HFFc6 (cell line): ENCODE measurements around the gene SH3D21. TPM values are rescaled to one million over a fixed set of nuclear protein-coding genes. Genes with fewer than 3 reads are reported as not detected.

Experiments
- DNase-seq: peaks from one replicate; pipeline ENCODE4 v3.0.0-alpha.2; 2018
- H3K27ac Mint-ChIP-seq: 2 replicates; pipeline ENCODE4 v1.8.0; 2020; ENCODE audit warnings: mild to moderate bottlenecking, mixed read lengths
- H3K27me3 Mint-ChIP-seq: 2 replicates; pipeline ENCODE4 v1.8.0; 2021; ENCODE audit warnings: mild to moderate bottlenecking, moderate library complexity, mixed read lengths; ENCODE audit not compliant: insufficient read depth
- H3K36me3 Mint-ChIP-seq: 2 replicates; pipeline ENCODE4 v1.8.0; 2021; ENCODE audit warnings: low read depth, mixed read lengths
- H3K4me1 Mint-ChIP-seq: 2 replicates; pipeline ENCODE4 v1.8.0; 2020; ENCODE audit warnings: low read depth, mixed read lengths
- H3K4me3 Mint-ChIP-seq: 2 replicates; pipeline ENCODE4 v1.8.0; 2020; ENCODE audit warnings: mild to moderate bottlenecking, moderate library complexity, mixed read lengths
- H3K9me3 Mint-ChIP-seq: 2 replicates; pipeline ENCODE4 v1.8.0; 2020; ENCODE audit warnings: mild to moderate bottlenecking, mixed read lengths
- total RNA-seq, 6 experiments: library from RNA; stranded (reverse); fragmentation: NEBNext Ultra II Directional; extraction: Animal tissue kit (Norgen Biotek cat#: 25700); gene quantifications; 2 replicates in 1 of 6; 3 replicates in 5 of 6; pipeline ENCODE4 v1.2.3, GENCODE V29; 2021
- TF ChIP-seq, protein P1 (sequence below): fragments of 200-600 bp; sonication (generic); IDR thresholded peaks from 2 replicates; pipeline ENCODE4 v1.5.0; 2021; ENCODE audit warnings: antibody characterized with exemption, mild to moderate bottlenecking

Gene SH3D21
- total RNA-seq, 6 experiments from 2014 or later, result 2.7 to 5.3 (median 2.9) TPM

DNA sequence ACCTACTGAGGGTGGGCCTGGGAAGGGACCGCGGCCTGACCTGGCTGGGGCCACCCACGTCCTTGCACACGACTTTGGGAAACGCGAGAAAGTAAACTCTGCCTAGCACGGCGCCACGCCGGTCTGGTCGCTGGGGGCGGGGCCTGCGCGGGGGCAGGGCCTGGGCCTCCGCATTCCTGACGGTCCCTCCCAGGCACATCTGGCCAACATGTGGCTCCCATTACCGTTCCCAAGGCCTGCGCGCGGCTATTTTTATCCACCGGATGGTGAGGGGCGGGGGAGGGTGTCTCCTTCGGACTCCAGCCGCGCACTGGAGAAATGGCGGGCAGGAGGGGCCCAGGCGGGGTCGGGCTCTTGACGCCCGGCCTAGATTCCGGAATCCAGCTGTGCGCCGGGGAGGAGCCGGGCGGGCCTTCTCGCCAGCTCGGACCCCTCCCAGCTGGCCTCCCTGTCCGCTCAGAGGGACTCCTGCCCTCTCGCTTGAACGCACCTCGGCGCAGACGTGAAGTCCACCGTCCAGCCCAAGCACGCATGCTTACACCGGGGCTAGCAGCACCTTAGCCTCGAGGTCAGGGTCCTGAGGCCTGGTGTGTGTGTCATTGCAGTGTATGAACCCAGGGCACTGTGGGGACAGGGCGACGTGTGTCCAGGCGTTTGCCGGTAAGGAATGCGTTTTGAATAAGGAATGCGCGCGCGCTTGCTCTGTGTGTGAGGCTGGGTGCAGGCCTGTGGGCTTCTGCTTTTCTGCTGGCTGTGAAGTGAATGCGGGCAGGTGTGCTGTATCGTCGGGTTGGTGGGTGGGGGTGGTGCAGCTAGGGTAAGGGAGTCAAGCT lies 15.2 kb downstream of the SH3D21 start:
- TF ChIP-seq, protein P1, sequence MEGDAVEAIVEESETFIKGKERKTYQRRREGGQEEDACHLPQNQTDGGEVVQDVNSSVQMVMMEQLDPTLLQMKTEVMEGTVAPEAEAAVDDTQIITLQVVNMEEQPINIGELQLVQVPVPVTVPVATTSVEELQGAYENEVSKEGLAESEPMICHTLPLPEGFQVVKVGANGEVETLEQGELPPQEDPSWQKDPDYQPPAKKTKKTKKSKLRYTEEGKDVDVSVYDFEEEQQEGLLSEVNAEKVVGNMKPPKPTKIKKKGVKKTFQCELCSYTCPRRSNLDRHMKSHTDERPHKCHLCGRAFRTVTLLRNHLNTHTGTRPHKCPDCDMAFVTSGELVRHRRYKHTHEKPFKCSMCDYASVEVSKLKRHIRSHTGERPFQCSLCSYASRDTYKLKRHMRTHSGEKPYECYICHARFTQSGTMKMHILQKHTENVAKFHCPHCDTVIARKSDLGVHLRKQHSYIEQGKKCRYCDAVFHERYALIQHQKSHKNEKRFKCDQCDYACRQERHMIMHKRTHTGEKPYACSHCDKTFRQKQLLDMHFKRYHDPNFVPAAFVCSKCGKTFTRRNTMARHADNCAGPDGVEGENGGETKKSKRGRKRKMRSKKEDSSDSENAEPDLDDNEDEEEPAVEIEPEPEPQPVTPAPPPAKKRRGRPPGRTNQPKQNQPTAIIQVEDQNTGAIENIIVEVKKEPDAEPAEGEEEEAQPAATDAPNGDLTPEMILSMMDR, result no peak
- peak; percentile 77 for DNase-seq
- H3K4me1 Mint-ChIP-seq, result peaks cover 33% of the 10 kb centered on the region
- H3K27ac Mint-ChIP-seq, result peak overlapping the region; percentile 89
- no peaks in the 10 kb centered on the region for H3K9me3 Mint-ChIP-seq
- 0 out of 2 replicates have a peak, but pooled peaks cover 9% of the 10 kb centered on the region for H3K36me3 Mint-ChIP-seq
- H3K4me3 Mint-ChIP-seq, result peak overlapping the region; percentile 89
- H3K27me3 Mint-ChIP-seq, result peaks cover 4% of the 10 kb centered on the region; the same call in 1 of the 2 replicates

DNA sequence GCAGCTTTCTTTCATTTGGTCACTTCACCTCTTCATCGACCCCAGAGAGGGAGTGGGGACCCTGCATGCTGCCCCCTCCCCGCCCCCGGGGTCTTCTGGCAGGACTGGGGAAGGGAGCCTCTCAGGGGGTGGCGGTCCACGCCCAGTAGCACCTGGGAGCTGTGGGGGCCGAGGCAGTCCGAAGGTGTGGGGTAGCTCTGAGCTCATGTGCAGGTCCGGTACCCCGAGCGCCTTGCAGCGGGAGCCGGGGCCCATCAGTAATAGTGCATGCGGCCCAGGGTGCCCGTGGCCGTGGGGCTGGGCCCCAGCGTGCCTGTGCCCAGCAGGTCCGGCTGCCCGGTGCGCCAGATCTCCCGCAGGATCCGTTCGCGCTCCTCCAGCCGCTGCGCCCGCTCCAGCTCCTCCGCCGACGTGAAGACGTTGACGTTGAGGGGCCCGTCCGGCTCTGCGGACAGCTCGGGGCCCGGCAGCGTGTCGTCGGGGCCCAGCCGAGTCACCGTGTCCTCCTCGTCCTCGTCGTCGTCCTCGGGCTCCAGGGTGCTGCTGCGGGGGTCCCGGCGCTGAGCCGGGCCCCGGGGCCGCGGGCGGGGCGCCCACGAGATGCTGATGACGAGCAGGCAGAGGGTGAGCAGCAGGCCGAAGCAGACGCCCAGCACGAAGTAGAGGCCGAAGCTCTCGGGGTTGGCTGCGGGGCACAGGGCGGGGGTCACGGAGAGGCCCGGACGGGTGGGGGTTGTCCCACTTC lies 16.0 kb downstream of the SH3D21 start:
- peak overlapping the region; percentile 89 for H3K27ac Mint-ChIP-seq
- H3K4me1 Mint-ChIP-seq, result peaks cover 42% of the 10 kb centered on the region
- TF ChIP-seq, protein P1, result no peak
- peak; percentile 15 for DNase-seq
- peak overlapping the region; percentile 89 for H3K4me3 Mint-ChIP-seq
- 0 out of 2 replicates have a peak, but pooled peaks cover 9% of the 10 kb centered on the region for H3K36me3 Mint-ChIP-seq
- H3K27me3 Mint-ChIP-seq, result peaks cover 4% of the 10 kb centered on the region; the same call in 1 of the 2 replicates
- no peaks in the 10 kb centered on the region for H3K9me3 Mint-ChIP-seq

DNA sequence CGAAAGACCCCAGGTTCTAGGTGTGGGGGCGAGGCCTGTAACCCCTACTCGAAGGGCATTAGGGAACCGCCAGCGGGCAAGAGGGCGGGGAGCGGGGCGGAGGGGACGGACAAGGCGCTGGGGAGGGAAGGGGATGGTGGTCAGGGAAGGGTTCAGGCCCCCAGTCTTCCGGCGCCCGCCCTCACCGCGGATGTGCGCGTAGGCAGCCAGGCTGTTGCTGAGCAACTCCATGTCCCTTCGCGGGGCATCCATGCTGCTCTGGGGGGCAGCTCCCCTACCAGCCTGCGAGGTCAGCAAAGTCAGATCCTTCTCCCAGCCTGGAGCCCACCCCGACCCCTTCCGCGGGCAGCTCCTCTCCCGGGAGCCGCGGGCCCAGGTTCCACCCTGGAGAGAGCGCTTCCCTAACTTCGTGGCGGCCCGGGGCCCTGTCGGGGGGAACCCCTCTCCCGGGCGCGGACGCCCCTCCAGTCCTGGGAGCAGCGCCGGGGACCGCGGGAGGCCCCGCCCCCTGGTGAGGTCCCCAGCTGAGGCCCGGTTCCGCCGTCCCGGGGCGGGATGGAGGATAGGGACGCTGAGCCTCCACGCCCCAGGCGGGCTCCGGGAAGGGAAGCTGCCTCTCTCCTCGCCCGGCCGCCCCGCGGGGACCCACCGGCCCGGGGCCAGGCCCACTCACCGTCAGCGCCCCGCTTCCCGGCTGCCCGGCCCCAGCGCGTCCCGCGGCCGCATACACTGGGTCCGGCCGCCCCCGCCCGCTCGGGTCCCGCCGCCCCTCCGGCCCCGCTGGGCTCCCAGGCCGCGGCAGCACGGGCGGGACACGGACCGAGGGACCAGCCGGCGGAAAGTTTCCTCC lies 16.8 kb downstream of the SH3D21 start:
- H3K4me1 Mint-ChIP-seq, result peaks cover 50% of the 10 kb centered on the region
- no peaks in the 10 kb centered on the region for H3K9me3 Mint-ChIP-seq
- H3K4me3 Mint-ChIP-seq, result peak overlapping the region; percentile 89
- H3K27ac Mint-ChIP-seq, result peak overlapping the region; percentile 89
- H3K36me3 Mint-ChIP-seq, result 0 out of 2 replicates have a peak, but pooled peaks cover 6% of the 10 kb centered on the region
- peak; percentile 56 for DNase-seq
- TF ChIP-seq, protein P1, result no peak
- peaks cover 4% of the 10 kb centered on the region; the same call in 1 of the 2 replicates for H3K27me3 Mint-ChIP-seq

DNA sequence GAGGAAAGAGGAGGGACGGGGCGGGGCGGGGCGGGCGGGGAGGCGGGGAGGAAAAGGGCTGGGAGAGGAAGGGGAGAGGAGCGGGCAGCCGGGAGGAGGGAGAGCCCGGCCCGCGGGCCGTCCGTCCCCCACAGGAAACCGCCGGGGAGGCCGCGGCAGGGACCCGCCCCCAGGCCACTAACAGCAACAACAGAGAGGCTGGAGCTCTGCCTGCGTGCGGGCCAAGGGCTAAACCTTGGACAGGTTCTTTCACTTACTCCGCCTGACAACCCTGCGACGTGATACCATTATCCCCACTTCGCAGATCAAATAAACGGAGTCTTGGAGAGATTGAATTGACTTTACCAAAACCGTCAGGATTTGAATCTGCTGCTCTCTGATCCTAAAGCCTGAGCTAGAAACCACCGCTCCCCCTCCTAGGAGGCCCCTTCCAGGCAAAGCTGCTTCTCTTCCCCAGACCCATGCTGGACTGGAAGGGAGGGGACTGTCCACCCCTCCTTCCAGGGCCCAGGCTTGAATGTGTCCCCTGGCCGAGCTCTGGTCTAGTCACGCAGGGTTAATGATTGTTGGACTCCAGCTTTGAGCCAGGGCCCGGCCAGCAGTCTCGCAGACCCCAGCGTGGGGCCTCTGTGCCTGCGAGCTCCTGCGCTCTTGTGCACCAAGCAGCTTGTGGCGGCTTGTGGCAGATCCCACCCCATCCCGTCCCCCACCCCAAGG lies 17.6 kb downstream of the SH3D21 start, which contains the start of gene EVA1B:
TSS of gene EVA1B (minus strand) at position 10 of the 717 bp plus-strand sequence. CDS start 608 bp downstream, outside the sequence.
- peaks cover 54% of the 10 kb centered on the region for H3K4me1 Mint-ChIP-seq

More for the DNA sequence above, 17.6 kb downstream of the SH3D21 start, which contains the start of gene EVA1B:
- TF ChIP-seq, protein P1, result no peak
- Mint-ChIP-seq H3K36me3 (peaks cover 6% of the 10 kb centered on the region; the same call in 1 of the 2 replicates), H3K4me3 (peak within 1 kb of the TSS; percentile 89), H3K27me3 (peaks cover 5% of the 10 kb centered on the region; the same call in 1 of the 2 replicates), H3K9me3 (no peaks in the 10 kb centered on the region), H3K27ac (peak within 1 kb of the TSS; percentile 89)
- peak; percentile 59 for DNase-seq
